ENCODE results near the gene ARMC9.

- TF ChIP-seq CTCF (IDR thresholded peaks at IDR 0.05) (no peak), POLR2A (IDR thresholded peaks at IDR 0.05) (no peak)
Measured at GRCh38 chr2:231161252-231161839, 37.1 kb upstream of the ARMC9 start.

Measured in testis (tissue), 2 donors.